HL-60/S4 (cell line): ENCODE results near the gene TBC1D19.
"Not testable (repeated sequence)": the region's sequence is repeated elsewhere in the genome, so short reads cannot be mapped to it uniquely, and the experiment has no call there.

Experiments used
- in situ Hi-C: fragments of 300-500 bp; cut with MboI; formaldehyde crosslinking; loops from 2 replicates; pipeline ENCODE4 v1.14.3; 2022; ENCODE audit warnings: low sequenced_read_pairs

The TBC1D19 gene, protein sequence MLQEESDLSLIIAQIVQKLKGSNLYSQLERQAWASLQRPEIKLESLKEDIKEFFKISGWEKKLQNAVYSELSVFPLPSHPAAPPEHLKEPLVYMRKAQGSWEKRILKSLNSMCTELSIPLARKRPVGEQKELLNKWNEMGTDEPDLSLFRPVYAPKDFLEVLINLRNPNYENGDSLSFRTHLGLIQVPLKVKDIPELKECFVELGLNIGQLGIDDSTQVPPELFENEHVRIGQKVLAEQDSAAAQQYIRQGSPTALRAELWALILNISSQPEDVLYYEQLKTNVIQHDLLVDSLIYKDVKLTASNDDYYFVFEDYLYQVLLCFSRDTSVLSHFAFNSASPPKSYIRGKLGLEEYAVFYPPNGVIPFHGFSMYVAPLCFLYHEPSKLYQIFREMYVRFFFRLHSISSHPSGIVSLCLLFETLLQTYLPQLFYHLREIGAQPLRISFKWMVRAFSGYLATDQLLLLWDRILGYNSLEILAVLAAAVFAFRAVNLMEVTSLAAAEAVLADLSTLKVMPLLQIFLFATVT

DNA sequence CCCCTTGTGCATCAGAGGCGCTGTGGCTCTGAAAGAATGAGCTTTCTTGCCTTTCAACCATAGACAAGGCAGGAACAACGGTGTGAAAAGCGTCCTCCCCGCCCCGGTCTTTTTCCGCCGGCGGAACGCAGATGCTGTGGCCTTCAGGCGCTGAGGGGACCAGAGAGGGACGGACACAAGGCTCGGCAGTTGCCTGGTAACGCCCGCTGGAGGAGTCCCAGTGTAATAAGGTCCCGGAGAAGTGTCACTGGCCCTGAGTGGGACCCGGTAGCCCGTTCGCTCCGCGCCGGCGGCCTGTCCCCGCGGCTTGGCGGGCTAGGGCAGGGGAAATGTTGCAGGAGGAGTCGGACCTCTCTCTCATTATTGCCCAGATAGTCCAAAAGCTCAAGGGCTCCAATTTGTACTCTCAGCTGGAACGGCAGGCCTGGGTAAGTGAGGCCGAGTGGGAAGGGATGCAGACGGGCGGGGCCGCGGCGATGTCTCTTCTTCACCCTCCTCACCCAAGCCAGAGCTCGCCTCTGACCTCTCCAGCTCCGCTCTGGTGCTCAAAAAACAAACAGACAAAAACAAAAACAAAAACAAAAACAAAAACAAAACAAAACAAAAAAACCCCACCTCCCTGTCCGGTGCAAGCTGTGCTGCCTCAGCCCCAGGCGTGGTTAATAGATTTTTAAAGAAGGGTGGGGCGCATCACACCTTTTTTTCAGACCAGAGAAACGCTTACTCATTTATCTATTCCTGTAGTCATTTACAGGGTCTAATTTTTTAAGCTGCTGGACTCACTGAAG lies at the start of gene TBC1D19:
TSS of gene TBC1D19 (plus strand) at position 220 of the 788 bp plus-strand sequence. CDS start at position 330, 110 bp downstream.
- in situ Hi-C loops, result no loop called here

DNA sequence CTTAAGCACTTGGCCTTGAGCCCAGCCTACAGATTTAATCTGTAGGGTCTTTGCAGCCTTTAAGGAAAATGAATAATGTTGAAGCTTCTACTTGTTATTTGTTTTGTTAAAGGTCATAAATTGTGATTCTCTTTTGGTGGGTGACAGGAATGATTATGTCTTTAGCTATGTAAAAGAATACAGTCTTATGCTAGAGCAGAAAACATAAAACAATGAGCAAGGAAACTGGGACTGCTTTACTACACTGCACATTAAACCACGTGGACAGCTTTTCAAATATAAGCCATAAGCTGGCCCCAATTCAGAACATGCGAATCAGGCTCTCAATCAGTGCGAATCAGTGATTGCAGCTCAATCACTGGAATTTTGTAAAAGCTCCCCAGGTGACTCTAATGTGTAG lies 40.9 kb upstream of the TBC1D19 start:
- in situ Hi-C loops, result no loop called here

DNA sequence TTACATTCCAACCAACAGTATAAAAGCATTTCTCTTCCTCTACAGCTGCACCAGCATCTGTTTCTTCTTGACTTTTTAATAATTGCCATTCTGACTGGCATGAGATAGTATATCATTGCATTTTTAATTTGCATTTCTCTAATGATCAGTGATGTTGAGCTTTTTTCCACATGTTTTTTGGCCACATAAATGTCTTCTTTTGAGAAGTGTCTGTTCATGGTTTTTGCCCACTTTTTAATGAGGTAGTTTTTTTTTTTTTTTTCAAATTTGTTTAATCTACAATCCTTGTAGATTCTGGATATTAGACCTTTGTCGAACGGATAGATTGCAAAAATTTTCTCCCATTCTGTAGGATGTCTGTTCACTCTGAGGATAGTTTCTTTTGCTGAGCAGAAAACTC lies 39.5 kb upstream of the TBC1D19 start:
- in situ Hi-C loops, result no loop called here

DNA sequence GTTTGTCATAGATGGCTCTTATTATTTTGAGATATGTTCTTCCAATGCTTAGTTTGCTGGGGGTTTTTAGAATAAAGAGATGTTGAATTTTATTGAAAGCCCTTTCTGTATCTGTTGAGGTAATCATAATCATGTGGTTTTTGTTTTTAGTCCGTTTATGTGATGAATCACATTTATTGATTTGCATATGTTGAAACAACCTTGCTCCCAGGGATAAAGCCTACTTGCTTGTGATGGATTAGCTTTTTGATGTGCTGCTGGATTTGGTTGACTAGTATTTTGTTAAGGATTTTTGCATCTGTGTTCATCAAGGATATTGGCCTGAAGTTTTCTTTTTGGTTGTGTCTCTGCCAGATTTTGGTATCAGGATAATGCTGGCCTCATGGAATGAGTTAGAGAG lies 35.5 kb upstream of the TBC1D19 start:
- in situ Hi-C loops, result not testable (repeated sequence)

DNA sequence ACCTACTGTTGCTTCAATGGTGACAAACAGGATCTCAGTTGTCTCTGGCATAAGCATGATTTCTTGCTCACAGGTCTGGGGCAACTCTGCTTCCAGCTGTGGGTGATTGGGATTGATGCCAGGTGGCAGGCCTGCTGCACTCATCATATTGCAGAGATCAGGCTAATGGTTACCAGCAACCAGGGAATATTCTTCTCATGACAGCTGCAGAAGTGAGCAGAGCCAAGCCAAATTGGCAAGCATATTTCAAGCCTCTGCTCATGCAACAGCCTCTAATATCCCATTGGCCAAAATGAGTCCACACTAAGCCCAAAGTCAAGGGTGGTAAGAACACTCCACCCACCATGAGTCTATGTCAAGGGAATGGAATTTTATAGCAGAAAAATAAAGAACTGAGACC lies 26.7 kb upstream of the TBC1D19 start:
- in situ Hi-C loops, result no loop called here

DNA sequence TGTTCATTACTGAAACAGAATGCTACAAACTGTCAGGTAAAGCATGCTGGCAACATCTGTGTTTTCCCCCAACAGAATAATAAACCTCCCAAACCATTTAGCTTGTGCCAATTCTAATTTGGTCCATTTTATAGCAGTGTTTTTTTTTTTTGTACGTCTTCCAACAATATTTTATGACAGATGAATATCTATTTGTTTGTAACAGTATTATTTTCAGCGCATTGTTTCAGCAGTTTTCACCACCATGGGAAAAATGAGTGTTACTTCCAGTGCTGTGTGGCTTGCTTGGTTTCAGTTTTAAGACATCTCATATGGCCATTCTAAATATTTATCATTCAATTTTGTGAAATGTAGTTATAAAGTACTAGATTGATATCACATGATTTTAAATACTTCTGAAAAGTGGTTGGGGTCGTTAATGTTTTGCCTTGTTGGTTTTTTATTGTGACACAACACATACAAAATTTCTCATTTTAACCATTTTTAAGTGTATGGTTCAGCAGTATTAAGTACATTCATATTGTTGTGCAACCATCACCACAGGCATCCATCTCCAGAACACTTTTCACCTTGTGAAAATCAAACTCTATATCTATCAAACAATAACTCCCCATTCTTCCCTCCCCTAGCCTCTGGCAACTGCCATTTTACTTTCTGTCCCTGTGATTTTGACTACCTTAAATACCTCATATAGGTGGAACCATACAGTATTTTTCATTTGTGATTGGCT lies 25.6 kb upstream of the TBC1D19 start:
- in situ Hi-C loops, result no loop called here

DNA sequence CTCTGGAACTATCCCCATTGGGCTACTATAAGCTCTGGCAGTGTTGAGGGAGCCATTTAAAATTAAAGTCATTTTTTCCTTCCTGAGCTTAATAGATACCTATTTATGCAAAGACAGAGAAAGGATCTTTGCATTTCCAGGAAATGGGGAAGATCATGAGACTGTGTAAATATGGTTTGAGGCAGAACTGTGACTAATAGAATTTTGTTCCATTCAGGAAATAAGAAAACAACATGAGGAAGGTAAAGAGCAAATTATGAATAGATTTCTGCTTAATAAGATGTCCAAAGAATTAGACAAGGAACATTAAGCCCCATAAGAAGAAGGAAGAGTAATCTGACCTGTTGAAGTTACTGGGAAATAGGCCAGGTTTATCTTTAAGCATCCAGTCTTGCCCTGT lies 17.8 kb upstream of the TBC1D19 start:
- in situ Hi-C loops, result no loop called here

DNA sequence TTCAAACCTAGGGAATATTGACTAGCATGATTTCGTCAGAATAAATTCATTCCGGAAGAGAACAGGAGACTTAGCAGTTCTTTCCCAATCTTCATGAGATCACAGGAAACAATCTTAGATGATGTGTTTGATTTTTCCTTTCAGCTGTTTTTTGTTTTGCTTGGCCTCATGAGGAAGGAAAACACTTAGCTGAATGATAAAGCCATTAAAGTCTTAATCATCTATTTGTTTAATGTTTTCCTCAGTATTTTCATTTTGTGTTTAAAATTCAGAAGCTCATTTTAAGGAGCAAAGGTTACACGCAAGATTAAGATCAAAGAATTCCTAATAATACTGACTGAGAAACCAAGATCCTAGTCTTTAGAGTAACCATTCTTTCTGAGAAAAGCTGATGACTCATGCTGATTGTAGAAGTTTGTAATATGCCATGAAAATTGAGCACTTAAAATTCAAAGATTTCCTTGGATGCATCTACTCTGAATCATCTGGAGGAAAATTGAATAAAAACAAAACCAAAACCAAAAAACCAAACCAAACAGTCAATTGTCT lies 15.4 kb upstream of the TBC1D19 start:
- in situ Hi-C loops, result no loop called here

DNA sequence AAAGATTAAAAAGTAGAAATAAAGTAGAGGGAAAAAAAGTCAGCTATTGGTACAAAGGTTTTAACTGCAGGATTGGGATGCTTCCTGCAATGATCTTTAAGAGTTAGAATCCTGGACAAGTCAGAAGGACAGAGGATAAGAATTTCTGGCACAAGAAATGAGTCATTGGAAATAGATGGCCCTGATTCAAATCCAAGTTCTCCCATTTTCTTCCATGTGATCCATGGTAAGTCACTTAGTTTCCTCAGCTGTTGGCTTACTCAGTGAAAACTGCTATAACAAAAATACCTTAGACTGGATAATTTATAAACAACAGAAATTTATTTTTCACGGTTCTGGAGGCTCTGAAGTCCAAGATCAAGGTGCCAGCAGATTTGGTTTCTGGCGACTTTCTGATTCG lies 13.3 kb upstream of the TBC1D19 start:
- in situ Hi-C loops, result no loop called here

DNA sequence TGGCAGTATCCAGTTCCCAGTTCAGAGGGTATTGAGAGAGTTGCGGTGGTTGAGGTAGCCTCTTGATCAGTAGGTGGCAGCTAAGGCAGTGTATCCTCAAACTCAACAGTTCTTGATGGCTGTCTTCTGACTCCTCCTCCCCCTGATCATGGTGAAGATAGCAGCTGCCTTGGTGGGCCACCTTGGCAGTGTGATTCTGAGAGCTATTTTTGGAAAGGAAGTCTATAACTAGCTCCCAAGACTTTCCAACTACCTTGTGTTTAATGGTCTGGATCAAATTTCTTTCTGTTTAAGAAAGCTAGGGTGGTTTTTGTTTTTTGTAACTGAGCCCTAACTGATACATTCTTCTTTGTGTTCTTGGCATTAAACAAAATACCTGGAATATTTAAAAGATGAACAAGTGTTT lies 10.5 kb upstream of the TBC1D19 start:
- in situ Hi-C loops, result no loop called here

DNA sequence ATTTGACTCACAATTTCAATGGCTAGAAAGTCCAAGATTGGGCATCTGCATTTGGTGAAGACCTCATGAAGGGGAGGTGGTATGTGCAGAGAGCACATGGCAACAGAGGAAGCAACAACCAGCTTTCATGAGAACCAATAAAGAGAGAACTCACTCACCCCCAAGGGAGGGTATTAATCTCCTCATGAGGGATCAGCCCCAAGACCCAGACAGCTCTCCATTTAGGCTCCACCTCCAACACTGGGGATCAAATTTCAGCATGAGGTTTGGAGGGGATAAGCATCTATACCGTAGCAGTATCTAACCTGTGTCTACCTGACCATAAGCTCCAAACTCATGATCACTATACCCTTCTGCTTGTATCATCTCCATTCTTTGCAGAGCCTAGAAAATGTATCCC lies 9.3 kb upstream of the TBC1D19 start:
- in situ Hi-C loops, result no loop called here

DNA sequence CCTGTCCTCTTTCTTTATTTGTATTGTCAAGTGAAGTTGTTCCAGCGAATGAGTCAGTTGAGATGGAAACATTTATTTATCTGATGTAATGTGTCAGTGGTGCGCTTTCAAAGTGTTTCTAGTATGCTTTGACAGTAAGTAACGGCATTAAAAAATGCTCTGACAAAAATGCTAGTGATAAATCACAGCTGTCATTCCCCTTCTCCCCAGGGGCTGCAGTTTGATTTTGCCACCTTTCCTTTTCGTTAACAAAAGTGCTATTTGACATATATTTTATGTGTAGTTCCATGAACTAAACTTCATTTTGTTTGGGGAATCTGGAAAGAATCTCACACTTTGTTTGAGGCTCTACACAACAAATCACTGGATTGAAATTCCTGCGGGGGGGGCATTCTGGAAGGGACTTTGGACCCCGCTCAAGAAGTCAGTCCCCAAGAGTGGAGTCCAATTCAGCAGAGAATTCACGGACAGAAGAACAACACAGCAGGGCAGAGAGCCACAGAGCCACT lies 7.6 kb upstream of the TBC1D19 start:
- in situ Hi-C loops, result no loop called here

DNA sequence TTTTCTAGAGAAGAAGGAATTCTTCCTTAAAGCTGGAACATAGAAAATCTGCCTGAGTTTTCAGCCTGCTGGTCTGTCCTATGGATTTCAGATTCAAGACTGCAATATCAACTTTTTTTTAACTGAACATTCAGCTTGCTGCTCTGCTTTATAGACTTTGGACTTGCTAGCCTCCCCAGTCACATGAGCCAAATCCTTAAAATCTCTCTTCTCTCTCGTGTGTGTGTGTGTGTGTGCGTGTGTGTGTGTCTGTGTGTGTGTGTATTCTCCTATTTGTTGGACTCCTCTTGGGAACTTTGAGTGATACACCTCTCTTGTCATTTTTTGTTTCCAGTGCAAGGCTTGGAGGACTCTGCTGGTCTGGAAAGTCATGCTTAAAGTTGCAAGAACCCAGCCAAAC lies 6.8 kb upstream of the TBC1D19 start:
- in situ Hi-C loops, result no loop called here

DNA sequence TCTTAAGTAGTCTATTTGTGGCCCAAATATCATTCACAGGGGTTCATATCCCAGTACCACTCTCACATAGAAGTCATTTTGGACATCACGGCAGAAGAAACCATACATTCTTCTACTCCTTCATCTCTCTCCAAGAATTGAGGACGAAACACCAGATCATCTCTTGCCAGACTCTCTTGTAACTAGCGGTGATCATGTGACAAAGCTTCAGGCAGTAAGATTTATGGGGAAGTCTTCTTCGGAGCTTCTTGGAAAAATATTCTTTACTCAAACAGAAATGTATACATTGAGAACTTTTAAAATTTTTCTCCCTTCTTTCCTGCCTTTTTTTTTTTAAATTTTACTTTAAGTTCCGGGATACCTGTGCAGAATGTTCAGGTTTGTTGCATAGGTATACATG lies 4.7 kb upstream of the TBC1D19 start:
- in situ Hi-C loops, result no loop called here

DNA sequence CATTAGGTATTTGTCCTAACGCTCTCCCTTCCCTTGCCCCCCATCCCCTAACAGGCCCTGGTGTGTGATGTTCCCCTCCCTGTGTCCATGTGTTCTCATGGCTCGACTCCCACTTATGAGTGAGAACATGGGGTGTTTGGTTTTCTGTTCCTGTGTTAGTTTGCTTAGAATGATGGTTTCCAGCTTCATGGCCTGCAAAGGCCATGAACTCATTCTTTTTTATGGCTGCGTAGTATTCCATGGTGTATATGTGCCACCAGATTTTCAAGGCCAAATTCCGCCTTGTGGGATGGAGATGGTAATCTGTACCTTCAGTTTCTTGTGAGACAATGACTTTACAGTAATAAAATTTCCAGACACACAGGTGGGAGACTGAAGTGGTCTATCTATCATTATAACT lies 2.5 kb upstream of the TBC1D19 start:
- in situ Hi-C loops, result not testable (repeated sequence)

DNA sequence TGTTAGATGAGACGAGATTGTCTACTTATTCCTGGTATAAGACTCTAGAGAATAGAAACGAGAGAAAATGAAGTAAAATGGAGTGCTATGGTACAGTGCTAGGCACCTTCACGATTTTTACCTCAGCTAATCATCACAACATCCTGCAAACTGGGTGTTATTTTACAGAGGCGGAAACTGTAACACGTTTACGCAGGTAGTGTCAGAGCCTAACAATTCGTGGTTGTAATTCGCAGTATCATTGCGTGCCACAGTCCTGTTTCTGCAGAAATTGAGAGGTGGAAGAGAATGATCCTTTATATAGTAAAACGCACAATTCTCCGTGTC lies 383 bp upstream of the TBC1D19 start:
- in situ Hi-C loops, result no loop called here

DNA sequence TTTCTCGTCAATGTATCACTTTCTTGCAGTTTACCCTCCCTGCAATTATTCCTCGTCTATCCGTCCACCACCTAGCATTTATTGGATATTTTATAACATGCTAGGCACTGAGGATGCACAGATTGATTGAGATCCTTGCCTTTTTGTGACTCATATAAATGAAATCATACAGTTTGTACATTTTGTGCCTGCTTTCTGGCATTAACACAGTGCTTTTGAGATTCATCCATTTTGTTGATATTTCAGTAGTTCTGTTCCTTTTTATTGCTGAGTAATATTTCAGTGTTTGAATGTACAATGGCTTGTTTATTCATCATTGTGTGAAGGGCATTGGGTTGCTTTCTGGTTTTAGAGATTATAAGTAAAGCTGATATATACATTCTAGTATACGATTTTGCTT lies 841 bp downstream of the TBC1D19 start:
- in situ Hi-C loops, result no loop called here

DNA sequence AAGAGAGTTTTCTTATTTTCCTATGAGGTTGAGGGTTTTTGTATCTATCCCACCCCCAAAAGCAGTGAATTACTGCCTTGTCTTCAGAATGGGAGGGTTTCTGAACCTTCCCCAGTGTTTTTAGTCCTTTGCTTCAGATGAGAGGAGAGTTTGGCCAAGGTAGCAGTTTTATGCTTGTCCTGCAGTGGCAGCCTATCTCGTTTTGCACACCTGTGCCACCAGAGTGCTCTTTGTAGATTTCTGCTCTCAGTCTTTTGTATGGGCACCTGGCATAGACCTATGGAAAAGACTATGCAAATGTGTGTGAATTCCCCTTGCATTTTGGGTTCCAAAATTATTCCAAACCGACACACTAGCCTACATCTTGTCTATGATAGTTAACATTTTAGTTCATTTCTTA lies 5.8 kb downstream of the TBC1D19 start:
- in situ Hi-C loops, result no loop called here

DNA sequence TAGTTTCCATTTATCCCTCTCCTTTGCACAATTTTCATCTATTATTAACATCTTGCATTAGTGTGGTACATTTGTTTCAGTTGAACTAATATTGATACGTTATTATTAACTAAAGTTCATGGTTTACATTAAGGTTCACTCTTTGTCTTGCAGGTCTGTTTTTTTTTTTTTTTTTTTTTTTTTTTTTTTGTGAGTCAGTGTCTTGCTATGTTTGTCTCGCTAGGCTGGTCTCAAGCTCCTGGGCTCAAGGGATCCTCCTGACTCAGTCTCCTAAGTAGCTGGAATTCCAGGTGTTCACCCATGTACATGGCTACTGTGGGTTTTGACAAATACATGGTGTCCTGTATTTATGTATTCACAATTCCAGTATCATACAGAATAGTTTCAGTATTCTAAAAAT lies 6.8 kb downstream of the TBC1D19 start:
- in situ Hi-C loops, result no loop called here

DNA sequence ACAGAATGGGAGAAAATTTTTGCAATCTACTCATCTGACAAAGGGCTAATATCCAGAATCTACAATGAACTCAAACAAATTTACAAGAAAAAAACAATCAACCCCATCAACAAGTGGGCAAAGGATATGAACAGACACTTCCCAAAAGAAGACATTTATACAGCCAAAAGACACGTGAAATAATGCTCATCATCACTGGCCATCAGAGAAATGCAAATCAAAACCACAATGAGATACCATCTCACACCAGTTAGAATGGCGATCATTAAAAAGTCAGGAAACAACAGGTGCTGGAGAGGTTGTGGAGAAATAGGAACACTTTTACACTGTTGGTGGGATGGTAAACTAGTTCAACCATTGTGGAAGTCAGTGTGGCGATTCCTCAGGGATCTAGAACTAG lies 9.7 kb downstream of the TBC1D19 start:
- in situ Hi-C loops, result not testable (repeated sequence)

DNA sequence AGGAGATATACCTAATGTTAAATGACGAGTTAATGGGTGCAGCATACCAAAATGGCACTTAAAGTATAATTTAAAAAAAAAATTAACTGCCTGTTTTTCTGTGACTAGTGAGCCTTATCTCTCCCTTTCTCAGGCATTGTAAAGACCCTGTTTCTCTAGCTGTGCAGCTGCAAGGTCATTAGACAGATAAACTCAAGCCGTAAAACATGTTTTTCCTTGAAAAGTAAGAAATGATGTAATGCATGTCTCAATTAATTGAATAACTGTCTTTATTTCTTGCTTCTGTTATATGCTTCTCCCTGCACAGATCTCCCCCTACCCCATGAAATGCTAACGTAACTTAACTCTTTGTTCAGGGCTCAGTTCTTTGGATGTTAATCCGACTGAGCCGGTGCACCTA lies 10.5 kb downstream of the TBC1D19 start:
- in situ Hi-C loops, result no loop called here
